ENCODE results near the gene RMDN2. TPM values are rescaled to one million over a fixed set of nuclear protein-coding genes. Genes with fewer than 3 reads are reported as not detected.

RMDN2 gene
- total and polyA plus RNA-seq, 10 of the 15 experiments (the other 5 are each of a cell fraction or from before 2014, with no cell fraction given) = 2.6 to 12.4 (median 9.2) TPM

DNA sequence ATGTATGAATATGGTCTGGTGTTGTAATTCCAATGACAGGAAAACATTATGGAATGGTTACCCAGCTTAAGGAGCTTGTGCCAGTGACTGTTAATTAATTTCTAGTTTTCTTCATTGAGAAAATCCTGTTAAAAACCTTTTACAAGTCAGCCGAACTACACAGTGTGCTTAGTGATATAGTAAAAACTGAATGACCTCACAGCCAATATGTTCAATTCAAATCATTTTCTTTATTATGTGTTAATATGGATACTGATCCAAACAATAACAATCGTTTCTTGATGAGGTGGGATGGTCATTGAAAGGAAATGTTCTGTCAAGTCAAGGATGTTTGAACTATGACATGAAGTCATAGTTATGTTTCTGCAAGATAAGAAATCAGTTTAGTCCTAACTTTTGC, 41.6 kb upstream of the RMDN2 start:
- ChIA-PET RAD21 (ENCODE audit: unreplicated experiment) (no interaction called here), SMC1A (ENCODE audit: uncharacterized antibody, unreplicated experiment) (interaction anchor here (10.6 to 13.5 kb wide), 2 partner anchors 470 to 485 kb away, joined by 211 to 271 read pairs; no protein-coding TSS in a partner anchor), CTCF (interaction anchor here (1.2 to 13.6 kb wide), 3 partner anchors 12 to 487 kb away, joined by 3 to 336 read pairs (median 5); no protein-coding TSS in a partner anchor), POLR2A (no interaction called here)
- H3K36me3 ChIP-seq (ENCODE audit: control insufficient read depth in 2 of 2, insufficient read depth in 2 of 2, low read length in 1 of 2) = no peaks in the 10 kb centered on the region
- ATAC-seq = no peak
- no peak for DNase-seq (ENCODE audit: low read depth, low spot score)
- no peak overlapping the region for H2AFZ ChIP-seq (ENCODE audit: control insufficient read depth, low read depth, low read length)
- no peaks in the 10 kb centered on the region for H3K4me1 ChIP-seq (ENCODE audit: control insufficient read depth, insufficient read depth, low read length)
- no peak overlapping the region for H3K9ac ChIP-seq (ENCODE audit: control insufficient read depth, insufficient read depth, low read length)
- in situ Hi-C loops (cut with MboI) (no loop called here), intact Hi-C loops (cut with micrococcal nuclease; ENCODE audit: unreplicated experiment) (no loop called here)
- H3K9me3 ChIP-seq (replicated peaks; ENCODE audit: control insufficient read depth, insufficient read depth, low read length) = no peaks in the 10 kb centered on the region
- no peaks in the 10 kb centered on the region for H4K20me1 ChIP-seq (ENCODE audit: control insufficient read depth, insufficient read depth)
- H3K79me2 ChIP-seq (ENCODE audit: control insufficient read depth, insufficient read depth, low read length) = no peaks in the 10 kb centered on the region
- no peak overlapping the region for H3K4me2 ChIP-seq (ENCODE audit: control insufficient read depth, insufficient read depth)
- WGBS (ENCODE audit: insufficient coverage, insufficient replicate concordance, low lambda C conversion rate, missing lambda C conversion rate) = 38% methylated on average over 2 of the region's 2 CpGs
- no peak for FAIRE-seq
- no peak overlapping the region for H3K4me3 ChIP-seq
- no peaks in the 10 kb centered on the region; a peak in 1 of 4 replicates for H3K27me3 ChIP-seq (replicated peaks in 1 of 2; ENCODE audit: control insufficient read depth in 2 of 2, insufficient read depth in 2 of 2, low read length in 1 of 2)
- TF ChIP-seq BRCA1 (IDR thresholded peaks at IDR 0.05; ENCODE audit: low read depth, low read length) (no peak), NBN (IDR thresholded peaks at IDR 0.05) (no peak)
- TF ChIP-seq, protein P1, sequence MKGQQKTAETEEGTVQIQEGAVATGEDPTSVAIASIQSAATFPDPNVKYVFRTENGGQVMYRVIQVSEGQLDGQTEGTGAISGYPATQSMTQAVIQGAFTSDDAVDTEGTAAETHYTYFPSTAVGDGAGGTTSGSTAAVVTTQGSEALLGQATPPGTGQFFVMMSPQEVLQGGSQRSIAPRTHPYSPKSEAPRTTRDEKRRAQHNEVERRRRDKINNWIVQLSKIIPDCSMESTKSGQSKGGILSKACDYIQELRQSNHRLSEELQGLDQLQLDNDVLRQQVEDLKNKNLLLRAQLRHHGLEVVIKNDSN (IDR thresholded peaks at IDR 0.05; ENCODE audit: borderline replicate concordance, extremely low read length, insufficient read depth, low read depth, low read length) = no peak
- H3K27ac ChIP-seq (ENCODE audit: control insufficient read depth, insufficient read depth) = no peak overlapping the region
- no TSS peak for BruUV-seq (replicated peaks)

DNA sequence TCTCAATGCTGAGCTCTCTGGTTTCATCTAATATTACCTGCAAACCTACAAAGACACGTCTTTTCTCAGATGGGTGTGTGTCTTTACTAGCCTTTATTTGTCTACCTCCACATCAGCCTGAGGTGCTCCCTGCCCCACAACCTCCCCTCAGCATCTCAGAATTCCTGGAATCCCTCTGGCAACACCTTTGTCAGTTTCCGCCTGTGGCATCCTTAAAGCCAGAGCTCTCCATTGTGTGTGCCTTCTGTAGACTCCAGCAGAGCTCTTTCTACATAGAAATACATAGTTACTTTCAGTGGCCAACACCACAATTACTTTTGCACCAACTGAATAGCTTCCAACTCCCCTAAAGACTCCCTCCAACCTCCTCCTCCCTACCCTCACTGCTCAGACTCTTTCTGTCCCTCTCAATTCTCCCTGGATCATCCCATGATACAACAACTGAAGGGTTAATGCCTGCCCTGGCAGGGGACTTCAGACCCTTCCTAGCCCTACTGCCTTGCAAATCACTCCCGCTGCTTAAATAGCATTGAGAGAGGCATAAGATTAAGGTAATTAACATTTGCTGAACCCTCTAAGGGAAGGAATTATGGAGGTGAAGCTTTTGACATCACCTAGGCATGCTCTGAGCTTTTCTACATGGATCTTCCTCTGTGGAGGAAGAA, 39.6 kb upstream of the RMDN2 start:
- H3K4me1 ChIP-seq (ENCODE audit: control insufficient read depth, insufficient read depth, low read length) = no peaks in the 10 kb centered on the region; the same call in 1 of the 2 replicates
- no peak overlapping the region for H3K4me2 ChIP-seq (ENCODE audit: control insufficient read depth, insufficient read depth)
- ChIA-PET RAD21 (ENCODE audit: unreplicated experiment) (interaction anchor here (0.8 to 1.8 kb wide), 6 partner anchors 9 to 489 kb away, joined by 3 to 9 read pairs (median 4); no protein-coding TSS in a partner anchor), POLR2A (no interaction called here), SMC1A (ENCODE audit: uncharacterized antibody, unreplicated experiment) (interaction anchor here (0.7 to 13.5 kb wide), 9 partner anchors 9 to 487 kb away, joined by 3 to 211 read pairs (median 4); no protein-coding TSS in a partner anchor), CTCF (interaction anchor here (0.7 to 5.4 kb wide), 7 partner anchors 9 to 508 kb away, joined by 3 to 55 read pairs (median 4); no protein-coding TSS in a partner anchor)
- H3K79me2 ChIP-seq (ENCODE audit: control insufficient read depth, insufficient read depth, low read length) = no peaks in the 10 kb centered on the region
- FAIRE-seq = no peak
- no peaks in the 10 kb centered on the region for H3K27me3 ChIP-seq (replicated peaks in 1 of 2; ENCODE audit: control insufficient read depth in 2 of 2, insufficient read depth in 2 of 2, low read length in 1 of 2)
- ATAC-seq = no peak
- no TSS peak for BruUV-seq (replicated peaks)
- H3K27ac ChIP-seq (ENCODE audit: control insufficient read depth, insufficient read depth) = no peak overlapping the region
- no peak overlapping the region for H2AFZ ChIP-seq (ENCODE audit: control insufficient read depth, low read depth, low read length)
- no peak overlapping the region for H3K4me3 ChIP-seq
- H3K9ac ChIP-seq (ENCODE audit: control insufficient read depth, insufficient read depth, low read length) = no peak overlapping the region
- intact Hi-C loops (cut with micrococcal nuclease; ENCODE audit: unreplicated experiment) = no loop called here
- no peaks in the 10 kb centered on the region for H3K9me3 ChIP-seq (replicated peaks; ENCODE audit: control insufficient read depth, insufficient read depth, low read length)
- DNase-seq (ENCODE audit: low read depth, low spot score) = no peak
- H4K20me1 ChIP-seq (ENCODE audit: control insufficient read depth, insufficient read depth) = no peaks in the 10 kb centered on the region
- WGBS (ENCODE audit: insufficient coverage, insufficient replicate concordance, low lambda C conversion rate, missing lambda C conversion rate) = 77% methylated on average over 3 of the region's 3 CpGs
- no peaks in the 10 kb centered on the region for H3K36me3 ChIP-seq (ENCODE audit: control insufficient read depth in 2 of 2, insufficient read depth in 2 of 2, low read length in 1 of 2)
- in situ Hi-C loops (cut with MboI) = no loop called here
- TF ChIP-seq TAF1 (IDR thresholded peaks at IDR 0.05; ENCODE audit: borderline replicate concordance, low read depth, low read length) = no peak
- no peak for TF ChIP-seq RCOR1 (conservative IDR thresholded peaks at IDR 0.05; ENCODE audit: low read depth, low read length)
- TF ChIP-seq MYB (IDR thresholded peaks at IDR 0.05; ENCODE audit: borderline replicate concordance, low read depth, low read length) = no peak
- TF ChIP-seq E2F8 (IDR thresholded peaks at IDR 0.05; ENCODE audit: low read depth, partially characterized antibody) = no peak
- no peak for TF ChIP-seq IKZF2 (IDR thresholded peaks at IDR 0.05)
- TF ChIP-seq SIN3A (IDR thresholded peaks at IDR 0.05; ENCODE audit: low read depth, low read length) = no peak
- TF ChIP-seq RFX5 (IDR thresholded peaks at IDR 0.05; ENCODE audit: low read depth, low read length) = no peak
- no peak for TF ChIP-seq ASH2L (IDR thresholded peaks at IDR 0.05; ENCODE audit: borderline replicate concordance, low read depth)
- TF ChIP-seq SREBF2 (IDR thresholded peaks at IDR 0.05; ENCODE audit: low read length) = no peak
- no peak for TF ChIP-seq MEF2B (IDR thresholded peaks at IDR 0.05; ENCODE audit: partially characterized antibody, poor library complexity, severe bottlenecking)
- TF ChIP-seq LARP7 (IDR thresholded peaks at IDR 0.05) = no peak
